ENCODE results near the gene CYP11A1. TPM values are rescaled to one million over a fixed set of nuclear protein-coding genes. Genes with fewer than 3 reads are reported as not detected.

The CYP11A1 gene
- total RNA-seq, 1 donor from 2014 or later, result not detected

GRCh38 chr15:74352393-74352910, 15.0 kb downstream of the CYP11A1 start:
- intact Hi-C loops (cut with micrococcal nuclease), result no loop called here
- Mint-ChIP-seq H3K4me1 (no peaks in the 10 kb centered on the region), H3K4me3 (no peak overlapping the region), H3K36me3 (ENCODE audit: low read depth) (no peaks in the 10 kb centered on the region), H3K9me3 (peaks cover 11% of the 10 kb centered on the region), H3K27ac (no peak overlapping the region), H3K27me3 (peaks cover 20% of the 10 kb centered on the region)
- ATAC-seq (ENCODE audit: low read depth) (no peak), DNase-seq (no peak)
- ChIA-PET CTCF (interaction anchor here (1.1 kb wide), 1 partner anchor 10 kb away, joined by 4 read pairs; no protein-coding TSS in a partner anchor), POLR2A (no interaction called here)
- TF ChIP-seq CTCF (IDR thresholded peaks at IDR 0.05), result no peak

DNA sequence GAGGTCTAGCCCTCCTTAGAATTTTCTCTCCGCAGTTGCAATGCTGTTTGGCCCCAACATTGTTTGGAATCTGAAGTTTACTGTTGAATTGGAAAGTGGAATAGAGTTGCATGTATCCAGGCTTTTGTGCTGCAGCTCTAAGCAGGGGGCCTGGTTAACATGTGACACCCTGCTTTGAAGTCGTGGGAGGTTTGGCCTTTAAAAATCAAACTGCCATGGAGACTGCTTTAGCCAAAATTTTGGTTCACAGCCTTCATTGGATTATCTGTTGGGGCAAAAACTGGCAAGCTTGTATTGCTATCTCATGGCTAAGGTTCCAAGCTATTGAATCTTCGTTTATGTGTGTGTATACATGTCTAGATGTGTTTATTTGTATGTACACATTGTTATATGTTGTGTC, 15.8 kb downstream of the CYP11A1 start:
- intact Hi-C loops (cut with micrococcal nuclease), result no loop called here
- DNase-seq (no peak), ATAC-seq (ENCODE audit: low read depth) (no peak)
- CTCF ChIA-PET, result no interaction called here
- no peaks in the 10 kb centered on the region for H3K4me1 Mint-ChIP-seq
- peaks cover 11% of the 10 kb centered on the region for H3K9me3 Mint-ChIP-seq
- no peak for TF ChIP-seq CTCF (IDR thresholded peaks at IDR 0.05)
- no peak overlapping the region for H3K27ac Mint-ChIP-seq
- H3K36me3 Mint-ChIP-seq (ENCODE audit: low read depth), result no peaks in the 10 kb centered on the region
- no peak overlapping the region for H3K4me3 Mint-ChIP-seq
- peaks cover 20% of the 10 kb centered on the region for H3K27me3 Mint-ChIP-seq
- POLR2A ChIA-PET, result no interaction called here

GRCh38 chr15:74350295-74351275, 16.9 kb downstream of the CYP11A1 start:
- Mint-ChIP-seq H3K4me3 (no peak overlapping the region), H3K27me3 (peaks cover 21% of the 10 kb centered on the region), H3K27ac (no peak overlapping the region), H3K4me1 (no peaks in the 10 kb centered on the region), H3K36me3 (ENCODE audit: low read depth) (no peaks in the 10 kb centered on the region), H3K9me3 (peaks cover 11% of the 10 kb centered on the region)
- CTCF ChIA-PET, result no interaction called here
- intact Hi-C loops (cut with micrococcal nuclease), result no loop called here
- no peak for DNase-seq
- no peak for TF ChIP-seq CTCF (IDR thresholded peaks at IDR 0.05)
- POLR2A ChIA-PET, result no interaction called here
- no peak for ATAC-seq (ENCODE audit: low read depth)

- ChIA-PET POLR2A (no interaction called here), CTCF (no interaction called here)
- H3K36me3 Mint-ChIP-seq (ENCODE audit: low read depth), result no peaks in the 10 kb centered on the region
- intact Hi-C loops (cut with micrococcal nuclease), result no loop called here
- peaks cover 14% of the 10 kb centered on the region for H3K27me3 Mint-ChIP-seq
- ATAC-seq (ENCODE audit: low read depth), result no peak
- no peak overlapping the region for H3K27ac Mint-ChIP-seq
- no peak for DNase-seq
- peaks cover 4% of the 10 kb centered on the region for H3K9me3 Mint-ChIP-seq
- H3K4me1 Mint-ChIP-seq, result no peaks in the 10 kb centered on the region
- no peak overlapping the region for H3K4me3 Mint-ChIP-seq
- no peak for TF ChIP-seq CTCF (IDR thresholded peaks at IDR 0.05)
These were observed 18.1 kb downstream of the CYP11A1 start for GRCh38 chr15:74349241-74349778.

- Mint-ChIP-seq H3K4me1 (no peaks in the 10 kb centered on the region), H3K4me3 (no peak overlapping the region), H3K36me3 (ENCODE audit: low read depth) (no peaks in the 10 kb centered on the region), H3K27ac (no peak overlapping the region), H3K9me3 (no peaks in the 10 kb centered on the region), H3K27me3 (peaks cover 10% of the 10 kb centered on the region)
- ATAC-seq (ENCODE audit: low read depth), result no peak
- no peak for DNase-seq
- POLR2A ChIA-PET, result no interaction called here
- no peak for TF ChIP-seq CTCF (IDR thresholded peaks at IDR 0.05)
- intact Hi-C loops (cut with micrococcal nuclease), result no loop called here
- CTCF ChIA-PET, result no interaction called here
These were observed 19.6 kb downstream of the CYP11A1 start for GRCh38 chr15:74347757-74348250.
